DMS153 treated with DMSO at 0.1 percent for 48 hours (cell line): ENCODE data around the gene GRIN2A.

Experiments
- DNase-seq: peaks from one replicate; lab custom pipeline; 2025; ENCODE audit not compliant: unreplicated experiment; lab: John Stamatoyannopoulos, UW

The GRIN2A gene

DNA sequence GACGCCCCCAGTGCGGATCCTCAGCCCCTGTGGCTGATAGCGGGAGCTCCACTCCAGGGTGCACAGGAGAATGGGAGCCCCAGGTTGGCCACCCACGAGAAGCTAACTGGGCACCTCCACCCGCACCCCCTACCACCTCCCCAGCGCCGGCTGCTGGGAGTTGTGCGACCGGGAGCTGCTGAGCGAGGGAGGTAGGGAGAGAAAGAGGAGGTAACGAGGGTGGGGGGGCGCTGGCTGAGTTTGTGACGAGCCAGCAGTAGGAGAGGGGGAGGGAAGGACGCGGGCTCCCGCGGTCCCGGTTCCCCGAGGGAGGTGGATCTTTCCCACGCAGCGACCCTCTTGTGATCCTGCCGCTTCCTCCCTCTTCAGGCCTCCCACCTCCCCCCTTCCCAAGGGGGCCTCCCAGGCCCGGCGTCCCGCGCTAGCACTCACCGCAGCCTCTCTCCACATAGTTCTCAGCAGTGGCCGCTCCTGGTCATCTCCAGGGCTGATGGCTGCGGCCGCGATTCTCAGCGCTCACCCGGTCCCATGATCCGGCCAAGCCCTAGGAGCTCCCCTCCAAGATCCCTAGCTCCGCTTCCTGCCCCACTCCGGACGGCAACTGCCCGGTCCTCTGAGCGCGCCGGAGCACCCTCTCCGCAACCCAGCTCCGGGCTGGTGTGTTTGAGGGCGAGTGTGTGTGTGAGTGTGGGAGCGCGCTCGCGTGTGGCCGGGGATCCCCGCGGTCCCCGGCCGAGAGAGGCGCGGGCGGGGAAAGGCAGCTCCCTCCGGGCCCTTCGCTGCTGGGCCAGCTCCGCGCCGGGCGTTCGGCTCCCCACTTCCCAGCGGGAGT lies at the start of gene GRIN2A:
TSS of gene GRIN2A (minus strand) at position 207 of the 832 bp plus-strand sequence. CDS start 2,017 bp downstream, outside the sequence.
- DNase-seq: no peak

- no peak for DNase-seq
Measured at GRCh38 chr16:10231563-10231962, 49.3 kb upstream of the GRIN2A start.

DNA sequence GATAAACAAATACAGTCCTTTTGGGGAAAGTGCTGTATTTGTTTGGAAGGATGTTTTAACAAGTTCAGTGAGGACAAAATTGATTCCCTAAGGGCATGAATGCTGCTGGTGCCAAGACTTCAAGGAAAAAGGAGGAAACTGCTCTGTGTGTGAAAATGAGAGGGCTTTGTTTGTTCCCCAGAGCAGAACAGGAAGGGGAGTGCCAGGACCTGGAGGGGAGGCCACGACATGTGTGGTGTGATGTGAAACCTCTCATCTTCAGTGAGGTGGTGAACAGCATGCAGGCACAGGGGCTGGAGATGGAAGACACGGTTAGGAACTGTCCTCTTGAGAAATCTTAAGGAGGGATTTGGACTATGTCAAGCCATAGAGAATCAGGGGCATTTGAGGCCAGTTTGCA lies 46.6 kb upstream of the GRIN2A start:
- no peak for DNase-seq

GRCh38 chr16:10226987-10227306 lies 44.7 kb upstream of the GRIN2A start:
- no peak for DNase-seq

DNA sequence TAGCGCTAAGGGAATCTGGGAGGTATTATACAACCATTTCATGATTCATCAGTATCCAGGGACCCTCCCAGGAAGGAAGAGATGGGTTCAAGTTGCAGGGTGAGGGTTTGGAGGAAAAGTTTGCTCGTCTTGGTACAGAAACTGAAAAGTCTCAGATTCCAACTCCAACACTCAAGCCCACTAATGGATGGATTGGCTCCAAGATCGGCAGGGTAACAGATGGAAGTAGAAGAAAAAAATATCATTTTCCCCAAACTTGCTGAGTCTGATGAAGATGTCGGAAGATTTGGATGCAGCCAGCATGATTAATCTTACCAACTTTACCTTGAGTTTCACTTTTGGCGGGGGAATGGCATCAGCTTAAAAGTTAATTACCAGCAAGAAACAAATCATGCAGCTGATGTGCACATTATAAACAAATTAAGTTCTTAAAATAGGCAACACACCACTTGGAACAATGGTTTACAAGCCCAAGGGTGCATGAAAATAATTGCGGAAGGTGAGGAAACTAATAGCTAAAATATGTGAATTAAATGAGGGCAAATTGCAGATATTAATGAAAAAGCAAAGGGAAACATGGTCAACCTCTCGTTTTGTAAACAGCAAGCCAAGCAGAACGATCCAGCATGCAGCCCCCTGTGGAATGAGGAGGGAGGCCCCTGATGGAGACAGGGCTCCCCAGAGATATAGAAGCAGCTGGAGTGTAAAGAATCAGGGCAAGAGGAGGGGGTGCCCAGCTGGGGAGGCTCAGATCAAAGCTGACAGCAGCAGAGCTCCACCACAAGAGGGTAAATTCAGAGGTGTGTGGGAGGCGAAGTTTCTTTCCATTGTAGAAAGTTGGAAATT lies 44.1 kb upstream of the GRIN2A start:
- no peak for DNase-seq

GRCh38 chr16:10225653-10226052 lies 43.4 kb upstream of the GRIN2A start:
- DNase-seq: no peak

DNA sequence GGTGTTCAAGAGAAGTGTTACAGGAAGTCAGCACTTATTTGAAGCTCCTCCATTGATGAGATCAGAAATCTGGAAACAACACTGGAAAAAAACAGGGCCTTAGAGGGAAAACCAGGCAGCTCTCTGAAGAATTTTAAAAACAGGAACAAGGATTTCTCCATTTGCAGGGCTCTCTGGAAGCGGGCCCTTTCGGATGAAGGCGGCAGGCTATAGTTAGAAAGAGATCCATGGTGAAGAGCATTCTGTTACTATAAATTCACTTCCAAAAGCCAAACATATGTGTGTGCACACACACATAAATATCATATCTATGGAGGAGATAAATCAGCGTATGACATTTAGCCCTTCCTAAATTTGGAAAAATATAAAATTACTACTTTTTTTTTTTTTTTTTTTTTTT lies 42.6 kb upstream of the GRIN2A start:
- DNase-seq: no peak

GRCh38 chr16:10220942-10221341 lies 38.7 kb upstream of the GRIN2A start:
- DNase-seq: no peak

- DNase-seq: no peak
Measured at GRCh38 chr16:10219742-10220141, 37.5 kb upstream of the GRIN2A start.

GRCh38 chr16:10218490-10219206 lies 36.4 kb upstream of the GRIN2A start:
- no peak for DNase-seq

GRCh38 chr16:10213748-10214147 lies 31.5 kb upstream of the GRIN2A start:
- DNase-seq: no peak

GRCh38 chr16:10210944-10211343 lies 28.7 kb upstream of the GRIN2A start:
- no peak for DNase-seq

- no peak for DNase-seq
Measured at GRCh38 chr16:10206865-10207264, 24.6 kb upstream of the GRIN2A start.

GRCh38 chr16:10206215-10206614 lies 24.0 kb upstream of the GRIN2A start:
- no peak for DNase-seq

GRCh38 chr16:10205688-10206087 lies 23.5 kb upstream of the GRIN2A start:
- no peak for DNase-seq

GRCh38 chr16:10202649-10203048 lies 20.4 kb upstream of the GRIN2A start:
- no peak for DNase-seq

DNA sequence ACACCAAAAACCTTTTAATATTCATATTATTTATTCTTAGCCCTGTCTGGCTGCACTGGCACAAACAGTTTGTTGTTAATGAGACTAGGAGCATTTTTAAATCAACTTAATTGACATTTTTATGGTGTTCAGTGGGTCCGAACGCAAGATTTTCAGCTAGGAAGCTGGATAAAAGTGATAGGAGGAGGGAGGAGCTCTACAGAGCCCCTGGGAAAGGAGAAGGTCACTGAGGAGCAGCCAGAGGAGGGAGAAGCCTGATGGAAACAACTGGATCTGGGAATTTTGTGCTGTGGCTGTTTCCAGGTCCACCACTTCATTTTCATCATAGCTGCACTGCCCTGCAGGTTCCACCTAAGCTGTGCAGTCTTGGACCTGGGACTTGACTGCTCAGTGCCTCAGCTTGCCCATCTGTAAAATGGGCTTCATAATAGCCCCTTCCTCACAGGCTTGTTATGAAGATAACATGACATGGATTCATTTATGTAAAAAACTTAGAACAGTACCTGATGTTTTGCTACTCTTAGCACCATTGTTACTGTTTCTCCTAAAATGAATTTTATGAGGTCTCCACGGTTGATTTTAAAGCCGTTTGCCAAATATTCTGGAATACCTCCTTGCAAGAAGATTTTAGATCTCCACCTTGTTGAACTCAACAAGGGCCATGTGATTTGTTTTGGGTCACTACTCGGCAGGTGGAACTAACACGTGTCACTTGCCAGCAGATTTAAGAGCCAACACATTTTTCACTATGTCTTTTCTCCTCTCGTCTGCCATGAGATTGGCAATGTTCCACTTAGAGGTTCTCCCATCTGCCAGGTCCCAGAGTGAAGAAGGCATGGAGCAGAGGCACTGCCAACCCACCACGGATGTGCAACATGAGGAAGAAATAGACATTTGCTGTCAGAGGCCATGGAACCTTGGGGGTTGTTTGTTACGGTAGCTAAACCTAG lies 18.7 kb upstream of the GRIN2A start:
- DNase-seq: no peak

GRCh38 chr16:10196999-10197398 lies 14.8 kb upstream of the GRIN2A start:
- no peak for DNase-seq

- no peak for DNase-seq
Measured at GRCh38 chr16:10191096-10191495, 8.9 kb upstream of the GRIN2A start.

DNA sequence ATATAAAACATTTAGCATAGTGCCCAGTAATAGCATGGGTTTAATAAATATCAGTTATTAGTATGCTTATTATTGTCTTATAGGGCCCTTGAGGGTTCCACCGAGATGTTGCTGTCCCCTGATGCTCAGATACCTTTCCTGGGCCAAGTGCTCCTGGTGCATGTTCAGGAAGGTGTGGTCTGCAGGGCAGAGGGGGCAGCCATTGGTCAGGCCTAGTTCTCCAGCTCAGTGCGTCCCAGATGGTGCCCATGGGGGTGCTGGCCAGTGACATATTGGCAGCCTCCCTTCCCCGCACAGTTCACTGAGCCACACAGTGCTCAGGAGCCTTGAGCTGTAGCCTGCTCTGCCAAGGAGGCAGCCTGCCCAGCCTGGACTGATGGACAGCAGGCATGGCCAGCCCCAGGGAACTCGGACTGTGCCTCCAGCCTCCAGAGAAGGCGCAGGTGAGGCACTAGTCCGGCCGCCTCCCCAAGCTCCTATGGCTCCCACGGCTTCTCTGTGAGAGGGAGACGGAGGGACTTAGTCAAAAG lies 7.7 kb upstream of the GRIN2A start:
- DNase-seq: no peak
